Loucy (cell line): ENCODE results near the gene KLHDC3.

Experiments used
- H2AFZ ChIP-seq: fragments of 200-600 bp; sonication (generic); 2 replicates; pipeline ENCODE4 v1.6.0; 2016; ENCODE audit warnings: antibody characterized with exemption, mild to moderate bottlenecking, low read length, moderate library complexity
- H3F3A ChIP-seq: fragments of 200-600 bp; 2 replicates; pipeline ENCODE4 v1.6.0; 2016; ENCODE audit warnings: antibody characterized with exemption, low read depth, mild to moderate bottlenecking
- H3K27me3 ChIP-seq: fragments of 200-600 bp; sonication (generic); 2 replicates; pipeline ENCODE4 v1.6.1; 2014; ENCODE audit warnings: low read length, mild to moderate bottlenecking; ENCODE audit not compliant: insufficient read depth, poor library complexity, severe bottlenecking
- H3K36me3 ChIP-seq: fragments of 200-600 bp; sonication (generic); 2 replicates; pipeline ENCODE4 v1.6.1; 2016; ENCODE audit warnings: low read length; ENCODE audit not compliant: insufficient read depth
- H3K4me1 ChIP-seq: fragments of 200-600 bp; sonication (generic); 2 replicates; pipeline ENCODE4 v1.5.1; 2014; ENCODE audit warnings: low read length, mild to moderate bottlenecking; ENCODE audit not compliant: insufficient read depth, poor library complexity, severe bottlenecking
- H3K4me2 ChIP-seq: fragments of 200-600 bp; sonication (generic); 2 replicates; pipeline ENCODE4 v1.6.0; 2014; ENCODE audit warnings: antibody characterized with exemption, low read length, low read depth, mild to moderate bottlenecking; ENCODE audit not compliant: poor library complexity, severe bottlenecking
- H3K4me3 ChIP-seq: fragments of 200-600 bp; sonication (generic); 2 replicates; pipeline ENCODE4 v1.5.1; 2014; ENCODE audit warnings: low read length, mild to moderate bottlenecking, mixed read lengths; ENCODE audit not compliant: poor library complexity, severe bottlenecking
- H3K79me2 ChIP-seq: fragments of 200-600 bp; sonication (generic); 2 replicates; pipeline ENCODE4 v1.6.1; 2014; ENCODE audit warnings: low read length; ENCODE audit not compliant: insufficient read depth
- H3K9ac ChIP-seq: fragments of 200-600 bp; sonication (generic); 2 replicates; pipeline ENCODE4 v1.6.0; 2014; ENCODE audit warnings: mild to moderate bottlenecking, low read depth, low read length, moderate library complexity; ENCODE audit not compliant: poor library complexity, severe bottlenecking
- H3K9me2 ChIP-seq: fragments of 200-600 bp; sonication (generic); replicated peaks from 2 replicates; pipeline ENCODE4 v1.6.1; 2016; ENCODE audit warnings: low read depth, low read length, mixed read lengths
- H3K9me3 ChIP-seq: fragments of 200-600 bp; sonication (generic); 2 replicates; pipeline ENCODE4 v1.6.1; 2014; ENCODE audit warnings: mild to moderate bottlenecking, antibody characterized with exemption, low read length, low read depth; ENCODE audit not compliant: insufficient read depth
- H4K20me1 ChIP-seq: fragments of 200-600 bp; sonication (generic); 2 replicates; pipeline ENCODE4 v1.6.0; 2014; ENCODE audit warnings: antibody characterized with exemption, low read length, mild to moderate bottlenecking; ENCODE audit not compliant: insufficient read depth, poor library complexity, severe bottlenecking
- EZH2phosphoT487 ChIP-seq: fragments of 200-600 bp; IDR thresholded peaks from 2 replicates; pipeline ENCODE4 v1.6.1; 2018; ENCODE audit warnings: antibody characterized with exemption, mild to moderate bottlenecking, moderate library complexity, borderline replicate concordance
- TF ChIP-seq, protein P1 (sequence below): fragments of 200-600 bp; sonication (generic); conservative IDR thresholded peaks from 2 replicates; pipeline ENCODE4 v1.5.1; 2014; ENCODE audit warnings: mild to moderate bottlenecking, antibody characterized with exemption, low read length

Gene KLHDC3

DNA sequence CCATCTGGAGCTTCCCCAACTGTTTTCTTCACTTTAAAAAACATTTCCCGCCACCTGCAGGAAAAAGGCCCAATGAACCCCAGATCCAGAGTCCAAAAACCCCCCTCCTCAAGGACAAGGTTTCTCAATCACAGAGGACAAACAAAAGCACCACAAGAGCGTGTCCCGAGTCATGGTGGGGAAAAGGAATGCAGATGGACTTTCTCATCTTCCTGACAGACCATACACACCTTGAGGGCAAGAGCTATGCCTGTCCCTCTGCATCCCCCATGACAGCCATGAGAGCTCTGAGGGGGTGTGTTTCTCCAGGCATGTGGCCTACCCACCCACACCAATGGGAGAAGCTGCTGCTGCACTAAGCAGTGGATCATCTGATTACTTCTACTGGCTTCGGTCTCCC, 44.1 kb upstream of the KLHDC3 start:
- Histone ChIP-seq H3K79me2 (no peaks in the 10 kb centered on the region), H3K27me3 (no peaks in the 10 kb centered on the region), H2AFZ (no peak overlapping the region), H3K4me3 (no peak overlapping the region), H3K4me2 (no peak overlapping the region), H3K9me2 (no peaks in the 10 kb centered on the region), H3K9ac (no peak overlapping the region), H4K20me1 (no peaks in the 10 kb centered on the region), H3K4me1 (no peaks in the 10 kb centered on the region), H3K36me3 (no peaks in the 10 kb centered on the region), H3K9me3 (no peaks in the 10 kb centered on the region), H3F3A (no peaks in the 10 kb centered on the region)
- TF ChIP-seq EZH2phosphoT487: no peak
- TF ChIP-seq, protein P1, sequence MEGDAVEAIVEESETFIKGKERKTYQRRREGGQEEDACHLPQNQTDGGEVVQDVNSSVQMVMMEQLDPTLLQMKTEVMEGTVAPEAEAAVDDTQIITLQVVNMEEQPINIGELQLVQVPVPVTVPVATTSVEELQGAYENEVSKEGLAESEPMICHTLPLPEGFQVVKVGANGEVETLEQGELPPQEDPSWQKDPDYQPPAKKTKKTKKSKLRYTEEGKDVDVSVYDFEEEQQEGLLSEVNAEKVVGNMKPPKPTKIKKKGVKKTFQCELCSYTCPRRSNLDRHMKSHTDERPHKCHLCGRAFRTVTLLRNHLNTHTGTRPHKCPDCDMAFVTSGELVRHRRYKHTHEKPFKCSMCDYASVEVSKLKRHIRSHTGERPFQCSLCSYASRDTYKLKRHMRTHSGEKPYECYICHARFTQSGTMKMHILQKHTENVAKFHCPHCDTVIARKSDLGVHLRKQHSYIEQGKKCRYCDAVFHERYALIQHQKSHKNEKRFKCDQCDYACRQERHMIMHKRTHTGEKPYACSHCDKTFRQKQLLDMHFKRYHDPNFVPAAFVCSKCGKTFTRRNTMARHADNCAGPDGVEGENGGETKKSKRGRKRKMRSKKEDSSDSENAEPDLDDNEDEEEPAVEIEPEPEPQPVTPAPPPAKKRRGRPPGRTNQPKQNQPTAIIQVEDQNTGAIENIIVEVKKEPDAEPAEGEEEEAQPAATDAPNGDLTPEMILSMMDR: no peak

DNA sequence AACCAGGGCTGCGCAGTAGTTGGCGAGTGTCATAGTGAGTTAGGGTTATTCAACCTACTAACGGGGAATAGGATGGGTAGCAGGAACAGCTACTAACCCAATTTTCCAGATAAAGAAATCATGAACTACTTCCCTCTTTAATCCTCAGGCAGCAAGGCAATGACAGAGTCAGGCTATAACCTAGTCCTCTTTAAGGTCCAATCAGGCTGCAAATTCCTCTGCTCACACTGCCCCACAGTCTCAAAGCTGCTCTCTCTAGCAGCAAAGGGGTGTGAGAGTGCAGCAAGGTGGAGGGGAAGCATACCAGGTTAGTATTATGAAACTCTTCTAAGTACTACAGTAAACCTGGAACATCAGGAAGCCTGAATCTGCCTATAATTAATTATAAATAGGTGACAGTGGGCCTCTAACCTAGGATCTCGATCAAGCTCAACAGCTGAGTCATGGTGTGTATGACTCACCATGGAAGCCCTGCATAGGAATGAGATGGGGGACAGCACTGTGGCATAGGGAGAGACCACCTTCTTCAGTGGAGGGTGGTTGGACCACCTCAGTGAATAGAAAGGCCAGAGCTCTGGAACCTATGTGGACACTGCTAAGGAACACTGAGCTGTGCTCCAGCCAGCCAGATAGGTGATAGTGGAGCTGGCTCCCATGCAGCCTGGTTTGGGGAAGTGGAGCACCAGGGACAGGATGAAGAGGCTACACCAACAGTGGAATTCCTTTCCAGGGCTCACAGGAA, 43.0 kb upstream of the KLHDC3 start:
- Histone ChIP-seq H2AFZ (no peak overlapping the region), H3K36me3 (no peaks in the 10 kb centered on the region), H3K79me2 (no peaks in the 10 kb centered on the region), H3F3A (no peaks in the 10 kb centered on the region), H4K20me1 (no peaks in the 10 kb centered on the region), H3K9ac (no peak overlapping the region), H3K9me2 (no peaks in the 10 kb centered on the region), H3K9me3 (no peaks in the 10 kb centered on the region), H3K27me3 (no peaks in the 10 kb centered on the region), H3K4me2 (no peak overlapping the region), H3K4me3 (no peak overlapping the region), H3K4me1 (no peaks in the 10 kb centered on the region)
- TF ChIP-seq, protein P1: no peak
- no peak for TF ChIP-seq EZH2phosphoT487

DNA sequence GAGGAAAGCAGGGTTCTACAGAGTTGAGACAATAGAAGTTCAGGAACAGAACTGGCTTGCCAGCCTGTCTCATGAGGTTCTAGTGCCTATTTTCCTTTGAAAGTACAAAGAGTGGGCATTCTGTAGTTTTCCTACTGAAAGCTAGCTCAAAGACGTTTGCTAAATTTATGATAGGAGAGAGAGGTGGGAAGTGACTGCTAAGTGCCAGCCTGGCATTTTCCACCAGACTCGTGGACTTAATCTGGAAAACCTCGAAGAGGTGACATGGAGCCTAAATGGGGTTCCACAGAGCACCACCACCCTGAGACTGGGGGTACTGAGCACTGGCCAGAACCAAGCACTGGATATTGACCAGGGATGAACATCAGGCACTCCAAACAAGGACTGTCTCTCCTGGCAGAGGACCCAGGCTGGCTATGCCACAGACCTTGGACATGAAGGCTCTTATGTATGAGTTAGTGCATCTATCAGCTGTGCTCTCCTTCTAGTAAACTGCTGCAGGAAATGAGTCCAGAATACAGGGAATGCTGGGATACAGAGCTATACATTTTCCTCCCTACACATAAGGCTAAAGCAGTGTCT, 42.2 kb upstream of the KLHDC3 start:
- Histone ChIP-seq H3K36me3 (no peaks in the 10 kb centered on the region), H3F3A (no peaks in the 10 kb centered on the region)
- TF ChIP-seq EZH2phosphoT487: no peak
- TF ChIP-seq, protein P1: no peak

More for the DNA sequence above, 42.2 kb upstream of the KLHDC3 start:
- Histone ChIP-seq H3K9ac (no peak overlapping the region), H3K9me3 (no peaks in the 10 kb centered on the region), H3K4me3 (no peak overlapping the region), H3K9me2 (no peaks in the 10 kb centered on the region), H3K79me2 (no peaks in the 10 kb centered on the region), H3K4me2 (no peak overlapping the region), H2AFZ (no peak overlapping the region), H3K4me1 (no peaks in the 10 kb centered on the region), H3K27me3 (no peaks in the 10 kb centered on the region), H4K20me1 (peaks cover 2% of the 10 kb centered on the region)
